Trophoblast cell (in vitro differentiated cells and primary cell): ENCODE data around the gene ELAC2.

ENCODE experiments used
- DNase-seq, 2 donors: peaks; one replicate each; pipeline ENCODE4 v3.0.0-alpha.2; 2016
- H2AFZ ChIP-seq: 2 replicates; pipeline ENCODE4 v1.6.1; 2013; ENCODE audit warnings: low read length, moderate library complexity, mild to moderate bottlenecking; ENCODE audit not compliant: insufficient read depth, poor library complexity
- H2AK5ac ChIP-seq: 2 replicates; pipeline ENCODE4 v1.6.1; 2013; ENCODE audit warnings: mild to moderate bottlenecking, low read length
- H2BK120ac ChIP-seq: 2 replicates; pipeline ENCODE4 v1.6.1; 2013; ENCODE audit warnings: low read length, mild to moderate bottlenecking, moderate library complexity; ENCODE audit not compliant: insufficient read depth, poor library complexity
- H2BK12ac ChIP-seq: 2 replicates; pipeline ENCODE4 v1.6.1; 2013; ENCODE audit warnings: mild to moderate bottlenecking, low read length, moderate library complexity
- H2BK5ac ChIP-seq: 2 replicates; pipeline ENCODE4 v1.6.1; 2013; ENCODE audit warnings: low read length, low read depth, moderate library complexity, mild to moderate bottlenecking; ENCODE audit not compliant: poor library complexity
- H3K14ac ChIP-seq: 2 replicates; pipeline ENCODE4 v1.6.1; 2013; ENCODE audit warnings: mild to moderate bottlenecking, low read length
- H3K18ac ChIP-seq: 2 replicates; pipeline ENCODE4 v1.6.1; 2013; ENCODE audit warnings: mild to moderate bottlenecking, low read length
- H3K23ac ChIP-seq: 2 replicates; pipeline ENCODE4 v1.6.1; 2013; ENCODE audit warnings: low read length
- H3K27ac ChIP-seq: 2 replicates; pipeline ENCODE4 v1.5.1; 2013; ENCODE audit warnings: low read depth, mild to moderate bottlenecking, inconsistent platforms, low read length, moderate library complexity
- H3K27me3 ChIP-seq: 2 replicates; pipeline ENCODE4 v1.6.1; 2013; ENCODE audit warnings: inconsistent platforms, mild to moderate bottlenecking, low read length, moderate library complexity; ENCODE audit not compliant: insufficient read depth
- H3K36me3 ChIP-seq, 2 experiments: 1 replicate in 1 of 2; 2 replicates in 1 of 2; pipeline ENCODE4 v1.6.1; 2013; ENCODE audit warnings: low read length in 2 of 2, mild to moderate bottlenecking in 2 of 2, moderate library complexity in 1 of 2; ENCODE audit not compliant: insufficient read depth in 2 of 2, control insufficient read depth in 1 of 2
- H3K4ac ChIP-seq: 2 replicates; pipeline ENCODE4 v1.6.1; 2013; ENCODE audit warnings: low read depth, mild to moderate bottlenecking, low read length, moderate library complexity
- H3K4me1 ChIP-seq, 2 experiments: 1 replicate in 1 of 2; 2 replicates in 1 of 2; pipeline ENCODE4 v1.6.1; 2013; ENCODE audit warnings: low read length in 2 of 2, mild to moderate bottlenecking in 2 of 2, moderate library complexity in 1 of 2; ENCODE audit not compliant: insufficient read depth in 2 of 2, control insufficient read depth in 1 of 2
- H3K4me2 ChIP-seq: 2 replicates; pipeline ENCODE4 v1.6.1; 2013; ENCODE audit warnings: inconsistent platforms, mild to moderate bottlenecking, low read length, moderate library complexity
- H3K4me3 ChIP-seq: 2 replicates; pipeline ENCODE4 v1.5.1; 2013; ENCODE audit warnings: mild to moderate bottlenecking, low read depth, low read length, inconsistent platforms
- H3K79me1 ChIP-seq: one replicate; pipeline ENCODE4 v1.6.1; 2013; ENCODE audit warnings: low read length
- H3K79me2 ChIP-seq: 2 replicates; pipeline ENCODE4 v1.6.1; 2013; ENCODE audit warnings: low read length, mild to moderate bottlenecking; ENCODE audit not compliant: control insufficient read depth, insufficient read depth, poor library complexity
- H3K9ac ChIP-seq: 2 replicates; pipeline ENCODE4 v1.6.1; 2013; ENCODE audit warnings: mild to moderate bottlenecking, low read length
- H3K9me3 ChIP-seq: 2 replicates; pipeline ENCODE4 v1.6.1; 2013; ENCODE audit warnings: low read depth, mild to moderate bottlenecking, control low read depth, inconsistent platforms, low read length; ENCODE audit not compliant: insufficient read depth
- H4K12ac ChIP-seq: 2 replicates; pipeline ENCODE4 v1.6.1; 2013; ENCODE audit warnings: low read depth, mild to moderate bottlenecking, low read length, moderate library complexity
- H4K8ac ChIP-seq: 2 replicates; pipeline ENCODE4 v1.6.1; 2013; ENCODE audit warnings: low read depth, mild to moderate bottlenecking, low read length, moderate library complexity
- H4K91ac ChIP-seq: one replicate; pipeline ENCODE4 v1.6.1; 2013; ENCODE audit warnings: low read depth, mild to moderate bottlenecking, low read length, moderate library complexity
- WGBS: extraction: QIAGEN DNeasy Blood & Tissue Kit; methylation state at CpG from one replicate; pipeline ENCODE4 v1.1.7; 2013; ENCODE audit warnings: missing lambda C conversion rate; ENCODE audit not compliant: insufficient read length, insufficient coverage; ENCODE audit errors: extremely low coverage; 5-methylcytosine and 5-hydroxymethylcytosine counted together

Gene ELAC2

GRCh38 chr17:12998461-12998860, 19.4 kb downstream of the ELAC2 start:
- Histone ChIP-seq H3K9ac (no peak overlapping the region), H3K4me3 (no peak overlapping the region), H3K79me2 (no peaks in the 10 kb centered on the region), H3K23ac (no peak overlapping the region), H2BK120ac (no peak overlapping the region), H3K18ac (no peak overlapping the region), H3K27ac (no peak overlapping the region), H2AK5ac (no peak overlapping the region), H4K8ac (no peak overlapping the region), H2AFZ (no peak overlapping the region), H3K36me3 (peaks cover 78 to 85% of the 10 kb centered on the region in 2 experiments), H2BK12ac (no peak overlapping the region), H4K12ac (no peak overlapping the region), H3K27me3 (no peaks in the 10 kb centered on the region), H3K4me2 (no peak overlapping the region), H3K14ac (no peak overlapping the region), H2BK5ac (no peak overlapping the region), H3K4ac (no peak overlapping the region), H4K91ac (no peak overlapping the region), H3K79me1 (no peaks in the 10 kb centered on the region), H3K4me1 (no peaks in the 10 kb centered on the region), H3K9me3 (no peaks in the 10 kb centered on the region)
- no CpG with 5 or more reads among the region's 8 CpGs for WGBS
- no peak for DNase-seq

- no peaks in the 10 kb centered on the region for H3K79me1 ChIP-seq
- no peak overlapping the region for H2BK120ac ChIP-seq
- no peak overlapping the region for H3K4me2 ChIP-seq
- H3K4me1 ChIP-seq: no peaks in the 10 kb centered on the region
- H3K9ac ChIP-seq: no peak overlapping the region
- no peak overlapping the region for H3K4me3 ChIP-seq
- H3K18ac ChIP-seq: no peak overlapping the region
- H3K4ac ChIP-seq: no peak overlapping the region
- H4K91ac ChIP-seq: no peak overlapping the region
- H2BK12ac ChIP-seq: no peak overlapping the region
- H4K8ac ChIP-seq: no peak overlapping the region
- no peaks in the 10 kb centered on the region for H3K79me2 ChIP-seq
- no peak overlapping the region for H4K12ac ChIP-seq
- peaks cover 79 to 87% of the 10 kb centered on the region in 2 experiments for H3K36me3 ChIP-seq
- H3K14ac ChIP-seq: no peak overlapping the region
- no peak for DNase-seq
- no peak overlapping the region for H2AK5ac ChIP-seq
- no peak overlapping the region for H3K27ac ChIP-seq
- no peaks in the 10 kb centered on the region for H3K27me3 ChIP-seq
- WGBS: no CpG with 5 or more reads among the region's 5 CpGs
- no peak overlapping the region for H2BK5ac ChIP-seq
- H3K23ac ChIP-seq: no peak overlapping the region
- H2AFZ ChIP-seq: no peak overlapping the region
- H3K9me3 ChIP-seq: no peaks in the 10 kb centered on the region
These were observed 20.9 kb downstream of the ELAC2 start for GRCh38 chr17:12996941-12997340.

- Histone ChIP-seq H4K91ac (no peak overlapping the region), H2BK12ac (no peak overlapping the region), H3K79me1 (no peaks in the 10 kb centered on the region)
These were observed 21.5 kb downstream of the ELAC2 start for GRCh38 chr17:12996357-12996756.

GRCh38 chr17:12995896-12996295, 21.9 kb downstream of the ELAC2 start:
- H3K4ac ChIP-seq: no peak overlapping the region
- H2AK5ac ChIP-seq: no peak overlapping the region
- no peak overlapping the region for H3K27ac ChIP-seq
- peaks cover 80 to 90% of the 10 kb centered on the region in 2 experiments for H3K36me3 ChIP-seq
- no peak overlapping the region for H2BK5ac ChIP-seq
- no peak overlapping the region for H3K4me2 ChIP-seq
- H3K4me1 ChIP-seq: no peaks in the 10 kb centered on the region
- no peak overlapping the region for H3K23ac ChIP-seq
- H3K4me3 ChIP-seq: no peak overlapping the region
- no CpG with 5 or more reads among the region's 19 CpGs for WGBS
- H3K79me1 ChIP-seq: no peaks in the 10 kb centered on the region
- no peak overlapping the region for H2AFZ ChIP-seq
- H3K9ac ChIP-seq: no peak overlapping the region
- H4K91ac ChIP-seq: no peak overlapping the region
- H3K27me3 ChIP-seq: no peaks in the 10 kb centered on the region
- no peak overlapping the region for H4K12ac ChIP-seq
- H4K8ac ChIP-seq: no peak overlapping the region
- DNase-seq: no peak
- H2BK12ac ChIP-seq: no peak overlapping the region
- no peaks in the 10 kb centered on the region for H3K9me3 ChIP-seq
- no peaks in the 10 kb centered on the region for H3K79me2 ChIP-seq
- no peak overlapping the region for H3K18ac ChIP-seq
- H3K14ac ChIP-seq: no peak overlapping the region
- no peak overlapping the region for H2BK120ac ChIP-seq

More at GRCh38 chr17:12996357-12996756, 21.5 kb downstream of the ELAC2 start:
- Histone ChIP-seq H3K4me3 (no peak overlapping the region), H2AK5ac (no peak overlapping the region), H3K4me1 (no peaks in the 10 kb centered on the region), H3K27me3 (no peaks in the 10 kb centered on the region), H3K18ac (no peak overlapping the region), H3K23ac (no peak overlapping the region), H3K27ac (no peak overlapping the region), H2AFZ (no peak overlapping the region), H3K14ac (no peak overlapping the region), H3K9ac (no peak overlapping the region), H2BK5ac (no peak overlapping the region), H3K4me2 (no peak overlapping the region), H3K9me3 (no peaks in the 10 kb centered on the region), H4K12ac (no peak overlapping the region), H2BK120ac (no peak overlapping the region), H3K79me2 (no peaks in the 10 kb centered on the region), H4K8ac (no peak overlapping the region), H3K36me3 (peaks cover 80 to 88% of the 10 kb centered on the region in 2 experiments), H3K4ac (no peak overlapping the region)
- DNase-seq: no peak
- WGBS: no CpG with 5 or more reads among the region's 10 CpGs
